Measurements from ENCODE around the gene IDE.

IDE gene

DNA sequence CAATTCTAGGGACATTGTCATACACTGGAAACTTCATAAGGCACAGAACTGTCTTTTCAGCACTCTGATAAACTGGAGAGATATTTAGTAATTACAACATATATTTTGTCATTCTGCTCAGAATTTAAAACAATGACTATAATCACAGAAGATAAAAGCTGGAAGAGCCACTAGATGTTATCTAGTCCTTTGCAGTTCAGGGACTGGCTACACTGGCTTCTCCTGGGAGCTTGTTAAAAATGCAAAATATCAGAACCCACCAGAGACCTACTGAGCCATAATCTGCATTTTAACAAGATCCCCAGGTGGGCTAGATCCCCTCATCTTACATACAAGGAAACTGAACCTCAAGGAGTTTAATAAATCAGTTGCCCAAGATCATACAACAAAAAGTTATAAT lies 32.3 kb downstream of the IDE start:
- Mint-ChIP-seq H3K27me3 (no peaks in the 10 kb centered on the region), H3K4me1 (ENCODE audit: low read depth) (peaks cover 35% of the 10 kb centered on the region), H3K9me3 (no peaks in the 10 kb centered on the region), H3K4me3 (no peak overlapping the region), H3K27ac (peak overlapping the region; percentile 64), H3K36me3 (ENCODE audit: low read depth) (peaks cover 34% of the 10 kb centered on the region)

DNA sequence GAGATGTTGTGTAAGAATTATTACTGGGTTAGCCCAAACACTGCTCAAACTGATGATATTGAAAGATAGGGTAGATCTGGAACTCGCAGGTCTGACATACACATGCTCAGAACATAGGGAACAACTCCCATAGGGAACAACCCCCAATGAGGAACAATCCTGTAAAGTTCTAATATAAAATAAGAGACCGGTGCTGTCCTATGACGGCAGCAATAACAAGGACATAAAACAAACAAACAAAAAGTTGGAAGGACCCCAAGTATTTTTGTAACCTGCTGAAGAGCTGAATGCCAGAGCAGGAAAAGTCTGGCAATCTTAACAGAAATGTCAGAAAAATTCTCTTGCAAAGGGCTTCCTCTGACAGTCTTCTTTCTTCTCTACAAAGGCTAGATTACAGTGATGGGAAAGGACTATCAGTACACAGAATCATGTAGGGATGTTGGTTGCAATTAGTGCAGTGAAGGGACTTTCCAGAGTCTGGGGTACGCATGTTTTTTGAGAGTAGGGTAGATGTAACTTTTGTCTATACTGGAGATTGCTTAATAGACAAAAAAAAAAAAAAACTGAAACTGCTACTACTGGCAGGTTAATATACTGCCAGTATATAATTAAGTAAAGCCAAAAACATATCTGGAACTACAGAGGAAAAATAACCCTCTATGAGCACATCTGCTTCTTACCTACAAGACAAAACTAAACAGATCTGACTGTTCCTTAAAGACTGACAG lies 35.5 kb downstream of the IDE start:
- Mint-ChIP-seq H3K9me3 (no peaks in the 10 kb centered on the region), H3K27ac (no peak overlapping the region), H3K27me3 (no peaks in the 10 kb centered on the region), H3K4me1 (ENCODE audit: low read depth) (peaks cover 16% of the 10 kb centered on the region), H3K4me3 (no peak overlapping the region), H3K36me3 (ENCODE audit: low read depth) (peaks cover 39% of the 10 kb centered on the region)

GRCh38 chr10:92530891-92531535 lies 42.9 kb downstream of the IDE start:
- Mint-ChIP-seq H3K4me1 (ENCODE audit: low read depth) (no peaks in the 10 kb centered on the region), H3K36me3 (ENCODE audit: low read depth) (peaks cover 44% of the 10 kb centered on the region), H3K27ac (no peak overlapping the region), H3K4me3 (no peak overlapping the region), H3K9me3 (no peaks in the 10 kb centered on the region), H3K27me3 (no peaks in the 10 kb centered on the region)

- no peaks in the 10 kb centered on the region for H3K4me1 Mint-ChIP-seq (ENCODE audit: low read depth)
- peaks cover 46% of the 10 kb centered on the region for H3K36me3 Mint-ChIP-seq (ENCODE audit: low read depth)
- no peak overlapping the region for H3K4me3 Mint-ChIP-seq
- H3K9me3 Mint-ChIP-seq = no peaks in the 10 kb centered on the region
- H3K27me3 Mint-ChIP-seq = no peaks in the 10 kb centered on the region
- H3K27ac Mint-ChIP-seq = no peak overlapping the region
Observed at GRCh38 chr10:92530421-92530820, 43.5 kb downstream of the IDE start.

DNA sequence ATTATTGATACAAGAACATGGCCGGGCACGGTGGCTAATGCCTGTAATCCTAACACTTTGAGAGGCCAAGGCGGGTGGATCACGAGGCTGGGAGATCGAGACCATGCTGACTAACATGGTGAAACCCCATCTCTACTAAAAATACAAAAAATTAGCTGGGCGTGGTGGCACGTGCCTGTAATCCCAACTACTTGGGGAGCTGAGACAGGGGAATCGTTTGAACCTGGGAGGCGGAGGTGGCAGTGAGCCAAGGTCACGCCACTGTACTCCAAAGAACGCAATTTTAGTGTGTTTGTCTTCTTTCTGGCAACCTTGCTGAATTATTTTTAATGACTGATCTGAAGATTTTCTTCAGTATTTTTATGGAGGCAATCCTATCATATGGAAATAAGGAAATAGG lies 46.2 kb downstream of the IDE start:
- Mint-ChIP-seq H3K27me3 (no peaks in the 10 kb centered on the region), H3K4me3 (no peak overlapping the region), H3K27ac (no peak overlapping the region), H3K9me3 (no peaks in the 10 kb centered on the region), H3K4me1 (ENCODE audit: low read depth) (no peaks in the 10 kb centered on the region), H3K36me3 (ENCODE audit: low read depth) (peaks cover 42% of the 10 kb centered on the region)

DNA sequence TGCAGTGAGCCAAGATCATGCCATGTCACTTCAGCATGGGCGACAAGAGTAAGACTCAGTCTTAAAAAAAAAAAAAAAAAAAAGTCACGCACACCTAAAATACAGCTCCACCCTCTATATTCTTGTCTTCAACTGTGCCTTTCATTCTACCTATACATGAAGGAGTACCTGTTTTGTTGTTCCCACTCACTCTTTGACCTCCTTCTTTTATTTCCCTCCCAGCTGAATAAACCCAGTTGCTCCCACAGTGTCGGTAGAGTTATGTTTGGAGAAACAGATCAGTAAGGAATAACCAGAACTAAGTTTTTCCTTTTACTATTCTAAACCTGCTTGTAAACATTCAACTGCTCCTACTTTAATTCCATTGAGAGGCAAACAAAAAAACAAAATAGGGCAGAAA lies 50.3 kb downstream of the IDE start:
- Mint-ChIP-seq H3K9me3 (no peaks in the 10 kb centered on the region), H3K4me1 (ENCODE audit: low read depth) (no peaks in the 10 kb centered on the region), H3K36me3 (ENCODE audit: low read depth) (peaks cover 26% of the 10 kb centered on the region), H3K27me3 (no peaks in the 10 kb centered on the region), H3K4me3 (no peak overlapping the region), H3K27ac (no peak overlapping the region)

- Mint-ChIP-seq H3K4me1 (ENCODE audit: low read depth) (peaks cover 5% of the 10 kb centered on the region), H3K36me3 (ENCODE audit: low read depth) (peaks cover 15% of the 10 kb centered on the region), H3K27me3 (no peaks in the 10 kb centered on the region), H3K9me3 (no peaks in the 10 kb centered on the region), H3K4me3 (no peak overlapping the region), H3K27ac (no peak overlapping the region)
Observed at GRCh38 chr10:92517034-92517655, 56.7 kb downstream of the IDE start.

- H3K27ac Mint-ChIP-seq = no peak overlapping the region
- H3K4me1 Mint-ChIP-seq (ENCODE audit: low read depth) = no peaks in the 10 kb centered on the region
- no peaks in the 10 kb centered on the region for H3K9me3 Mint-ChIP-seq
- no peak overlapping the region for H3K4me3 Mint-ChIP-seq
- peaks cover 47% of the 10 kb centered on the region for H3K36me3 Mint-ChIP-seq (ENCODE audit: low read depth)
- H3K27me3 Mint-ChIP-seq = no peaks in the 10 kb centered on the region
Observed at GRCh38 chr10:92508866-92509265, 65.0 kb downstream of the IDE start.

- H3K27me3 Mint-ChIP-seq = no peaks in the 10 kb centered on the region
- H3K9me3 Mint-ChIP-seq = no peaks in the 10 kb centered on the region
- H3K4me3 Mint-ChIP-seq = no peak overlapping the region
- no peak overlapping the region for H3K27ac Mint-ChIP-seq
- peaks cover 47% of the 10 kb centered on the region for H3K36me3 Mint-ChIP-seq (ENCODE audit: low read depth)
- no peaks in the 10 kb centered on the region for H3K4me1 Mint-ChIP-seq (ENCODE audit: low read depth)
Observed at GRCh38 chr10:92506336-92506735, 67.6 kb downstream of the IDE start.

DNA sequence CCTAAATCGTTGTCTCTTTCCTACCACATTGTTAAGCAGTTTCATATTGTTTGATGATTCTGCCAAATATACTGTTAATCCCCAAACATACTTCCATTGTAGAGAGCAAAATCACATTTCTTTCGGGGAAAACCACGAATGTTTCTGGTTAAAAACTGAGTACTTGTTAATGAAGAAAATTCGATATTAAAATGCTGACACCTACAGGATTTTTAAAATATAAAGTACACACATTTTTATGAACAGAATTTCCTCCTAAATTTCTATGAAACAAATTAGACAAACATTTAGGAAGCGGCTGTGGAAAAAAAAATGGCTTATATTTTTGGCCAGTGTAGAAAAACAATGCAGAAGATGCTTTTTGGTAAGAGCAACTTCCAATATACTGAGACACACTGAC lies 68.8 kb downstream of the IDE start:
- Mint-ChIP-seq H3K4me1 (ENCODE audit: low read depth) (no peaks in the 10 kb centered on the region), H3K27ac (no peak overlapping the region), H3K36me3 (ENCODE audit: low read depth) (peaks cover 52% of the 10 kb centered on the region), H3K4me3 (no peak overlapping the region), H3K9me3 (no peaks in the 10 kb centered on the region), H3K27me3 (no peaks in the 10 kb centered on the region)

DNA sequence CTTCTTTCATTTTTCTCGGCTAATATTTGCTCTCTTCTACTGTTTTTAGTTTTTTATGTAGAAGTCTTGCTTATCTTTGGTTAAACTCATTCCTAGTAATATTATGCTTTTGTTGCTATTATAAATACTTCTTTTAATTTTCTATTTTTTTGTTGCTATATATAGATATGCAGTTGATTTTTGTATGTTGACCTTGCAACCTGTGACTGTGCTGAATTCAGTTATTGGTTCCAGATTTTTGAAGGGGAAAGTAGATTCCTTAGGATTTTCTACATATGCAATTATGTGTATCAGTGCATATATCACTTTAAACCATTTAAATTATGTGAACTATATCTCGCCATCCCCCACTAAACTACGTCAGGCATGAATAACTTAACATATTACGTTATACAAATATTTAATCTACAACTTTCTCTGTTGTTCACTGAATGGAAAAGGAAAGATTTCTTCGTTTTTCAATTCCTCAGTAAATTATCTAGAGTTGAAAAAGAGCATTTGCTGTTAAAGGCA lies 71.5 kb downstream of the IDE start:
- H3K4me3 Mint-ChIP-seq = no peak overlapping the region
- H3K27me3 Mint-ChIP-seq = no peaks in the 10 kb centered on the region
- no peak overlapping the region for H3K27ac Mint-ChIP-seq
- peaks cover 53% of the 10 kb centered on the region for H3K36me3 Mint-ChIP-seq (ENCODE audit: low read depth)
- H3K4me1 Mint-ChIP-seq (ENCODE audit: low read depth) = no peaks in the 10 kb centered on the region
- H3K9me3 Mint-ChIP-seq = no peaks in the 10 kb centered on the region

- Mint-ChIP-seq H3K9me3 (no peaks in the 10 kb centered on the region), H3K4me3 (no peak overlapping the region), H3K36me3 (ENCODE audit: low read depth) (peaks cover 42% of the 10 kb centered on the region), H3K27me3 (no peaks in the 10 kb centered on the region), H3K27ac (no peak overlapping the region), H3K4me1 (ENCODE audit: low read depth) (no peaks in the 10 kb centered on the region)
Observed at GRCh38 chr10:92493362-92493761, 80.5 kb downstream of the IDE start.

DNA sequence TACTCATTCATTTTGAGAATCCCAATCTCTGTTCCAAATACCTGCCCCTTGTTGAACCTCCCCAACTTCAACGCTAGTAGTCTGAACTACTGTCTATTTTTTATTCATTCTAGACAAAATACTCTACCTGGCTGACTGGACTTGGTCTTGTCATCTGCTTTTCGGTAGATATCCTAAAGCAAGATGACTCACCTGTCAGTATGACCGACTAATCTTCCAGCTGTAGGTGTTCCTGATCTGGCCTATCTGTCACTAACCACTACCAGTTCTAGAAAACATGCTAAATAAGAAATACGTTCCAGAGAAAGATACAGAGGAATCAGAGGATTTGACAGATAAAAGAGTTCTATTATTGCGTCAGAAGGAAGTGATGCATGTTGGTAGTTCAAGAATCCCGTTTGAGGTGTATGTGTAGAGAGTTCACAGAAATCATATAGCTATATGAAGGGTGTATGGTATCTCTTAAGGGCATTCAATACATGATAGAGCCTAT lies 81.1 kb downstream of the IDE start:
- no peak overlapping the region for H3K4me3 Mint-ChIP-seq
- no peak overlapping the region for H3K27ac Mint-ChIP-seq
- no peaks in the 10 kb centered on the region for H3K4me1 Mint-ChIP-seq (ENCODE audit: low read depth)
- no peaks in the 10 kb centered on the region for H3K9me3 Mint-ChIP-seq
- peaks cover 41% of the 10 kb centered on the region for H3K36me3 Mint-ChIP-seq (ENCODE audit: low read depth)
- no peaks in the 10 kb centered on the region for H3K27me3 Mint-ChIP-seq

GRCh38 chr10:92490387-92490786 lies 83.5 kb downstream of the IDE start:
- H3K4me3 Mint-ChIP-seq = no peak overlapping the region
- peaks cover 58% of the 10 kb centered on the region for H3K36me3 Mint-ChIP-seq (ENCODE audit: low read depth)
- H3K9me3 Mint-ChIP-seq = no peaks in the 10 kb centered on the region
- no peaks in the 10 kb centered on the region for H3K4me1 Mint-ChIP-seq (ENCODE audit: low read depth)
- no peaks in the 10 kb centered on the region for H3K27me3 Mint-ChIP-seq
- no peak overlapping the region for H3K27ac Mint-ChIP-seq

DNA sequence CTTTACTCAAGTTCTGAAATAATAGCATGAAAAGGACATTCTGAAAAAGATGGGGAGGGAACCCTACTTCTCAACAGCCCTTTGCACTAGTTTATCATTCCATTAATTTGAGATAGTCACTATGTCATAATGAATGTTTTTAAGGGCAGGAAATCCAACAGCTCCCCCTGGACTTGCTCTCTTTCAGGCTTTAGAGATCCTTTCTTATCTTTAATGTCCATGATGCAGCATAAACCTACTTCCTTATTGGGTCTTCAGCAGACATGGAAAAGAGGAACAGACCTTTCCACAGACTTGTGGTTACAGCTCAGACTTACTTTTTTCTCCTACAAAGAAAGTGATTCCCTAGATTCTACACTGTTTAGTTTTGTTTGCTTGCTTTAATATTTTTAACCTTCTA lies 87.3 kb downstream of the IDE start:
- Mint-ChIP-seq H3K4me3 (no peak overlapping the region), H3K27me3 (no peaks in the 10 kb centered on the region), H3K9me3 (no peaks in the 10 kb centered on the region), H3K4me1 (ENCODE audit: low read depth) (no peaks in the 10 kb centered on the region), H3K36me3 (ENCODE audit: low read depth) (peaks cover 70% of the 10 kb centered on the region), H3K27ac (no peak overlapping the region)

Measured in stimulated activated naive CD8-positive, alpha-beta T cell treated with anti-CD3 and anti-CD28 coated beads, Interleukin-15, Interleukin-2, amounts not matched to agents 100 ng/mL and 50 ng/mL, for 24 hours (primary cell).